ENCODE results near the gene DPYSL5.

Gene DPYSL5

DNA sequence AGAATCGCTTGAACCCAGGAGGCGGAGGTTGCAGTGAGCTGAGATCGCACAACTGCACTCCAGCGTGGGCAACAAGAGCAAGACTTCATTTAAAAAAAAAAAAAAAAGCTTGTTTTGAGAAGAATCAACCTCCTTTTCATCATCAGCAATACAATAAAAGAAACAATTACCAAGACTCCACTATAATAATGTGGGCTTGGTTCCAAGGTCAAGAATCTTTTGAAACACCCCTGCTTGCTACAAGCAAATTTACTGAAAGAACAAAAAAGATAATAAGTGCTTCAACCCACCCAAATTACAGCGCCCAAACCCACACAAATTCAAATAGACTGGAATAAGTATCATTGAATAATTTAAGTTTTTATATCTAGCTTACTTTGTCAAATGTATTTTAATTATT lies 88.9 kb downstream of the DPYSL5 start:
- H3K4me3 ChIP-seq (ENCODE audit: low read depth, low read length): no peak overlapping the region
- no peak for DNase-seq (ENCODE audit: low read depth)
- TF ChIP-seq, protein P1, sequence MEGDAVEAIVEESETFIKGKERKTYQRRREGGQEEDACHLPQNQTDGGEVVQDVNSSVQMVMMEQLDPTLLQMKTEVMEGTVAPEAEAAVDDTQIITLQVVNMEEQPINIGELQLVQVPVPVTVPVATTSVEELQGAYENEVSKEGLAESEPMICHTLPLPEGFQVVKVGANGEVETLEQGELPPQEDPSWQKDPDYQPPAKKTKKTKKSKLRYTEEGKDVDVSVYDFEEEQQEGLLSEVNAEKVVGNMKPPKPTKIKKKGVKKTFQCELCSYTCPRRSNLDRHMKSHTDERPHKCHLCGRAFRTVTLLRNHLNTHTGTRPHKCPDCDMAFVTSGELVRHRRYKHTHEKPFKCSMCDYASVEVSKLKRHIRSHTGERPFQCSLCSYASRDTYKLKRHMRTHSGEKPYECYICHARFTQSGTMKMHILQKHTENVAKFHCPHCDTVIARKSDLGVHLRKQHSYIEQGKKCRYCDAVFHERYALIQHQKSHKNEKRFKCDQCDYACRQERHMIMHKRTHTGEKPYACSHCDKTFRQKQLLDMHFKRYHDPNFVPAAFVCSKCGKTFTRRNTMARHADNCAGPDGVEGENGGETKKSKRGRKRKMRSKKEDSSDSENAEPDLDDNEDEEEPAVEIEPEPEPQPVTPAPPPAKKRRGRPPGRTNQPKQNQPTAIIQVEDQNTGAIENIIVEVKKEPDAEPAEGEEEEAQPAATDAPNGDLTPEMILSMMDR (IDR thresholded peaks at IDR 0.05; ENCODE audit: control insufficient read depth, extremely low read depth, insufficient read depth): no peak

DNA sequence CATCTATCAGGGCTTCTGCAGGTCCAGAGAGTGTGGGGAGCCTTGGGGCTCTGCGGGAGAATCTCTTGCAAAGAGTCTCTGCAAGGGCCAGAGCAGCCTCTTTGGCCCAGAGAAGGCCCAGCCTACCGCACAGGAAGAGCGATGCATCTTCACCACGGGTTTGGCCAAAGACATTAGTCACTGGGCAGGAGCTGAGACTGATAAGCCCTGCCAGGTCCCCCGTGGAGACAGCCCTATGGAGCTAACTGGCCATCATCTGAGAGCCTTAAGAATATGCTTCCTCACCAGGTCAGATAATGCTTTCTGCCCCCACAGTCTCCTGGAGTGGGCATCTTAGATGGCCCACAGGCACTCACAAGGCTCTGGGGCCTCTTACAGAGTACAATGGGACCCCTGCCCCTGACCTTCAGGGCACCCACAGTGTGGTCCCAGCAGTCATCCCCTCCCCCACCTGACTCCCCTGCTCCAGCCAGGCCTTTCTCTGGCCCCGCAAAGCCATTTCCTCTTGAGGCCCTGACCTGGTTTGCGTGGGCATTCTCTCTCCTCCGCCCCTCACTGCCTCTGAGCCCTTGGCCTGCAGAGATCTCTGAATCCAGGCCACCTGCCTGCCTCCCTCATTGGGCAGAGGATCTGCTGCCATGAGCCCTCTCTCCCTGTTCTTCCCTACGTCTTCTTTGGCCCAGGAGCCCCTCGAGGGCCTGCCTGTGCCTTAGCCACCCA lies 90.6 kb downstream of the DPYSL5 start:
- no peak overlapping the region for H3K4me3 ChIP-seq (ENCODE audit: low read depth, low read length)
- TF ChIP-seq, protein P1 (IDR thresholded peaks at IDR 0.05; ENCODE audit: control insufficient read depth, extremely low read depth, insufficient read depth): no peak
- no peak for DNase-seq (ENCODE audit: low read depth)

DNA sequence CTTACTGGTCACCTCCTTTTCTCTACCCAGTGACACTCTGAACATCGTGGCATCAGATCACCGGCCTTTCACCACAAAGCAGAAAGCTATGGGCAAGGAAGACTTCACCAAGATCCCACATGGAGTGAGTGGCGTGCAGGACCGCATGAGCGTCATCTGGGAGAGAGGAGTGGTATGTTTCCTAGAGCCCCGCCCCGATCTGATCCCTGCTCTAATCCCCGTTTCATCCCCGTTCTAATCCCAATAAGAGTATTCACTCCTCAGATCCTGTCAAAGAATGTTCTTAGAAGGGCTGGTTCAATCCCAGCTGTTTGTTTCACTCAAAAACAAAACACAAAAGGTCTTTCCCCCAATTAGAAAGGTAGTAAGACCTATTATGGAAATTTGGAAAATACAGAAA lies 92.1 kb downstream of the DPYSL5 start:
- DNase-seq (ENCODE audit: low read depth): no peak
- TF ChIP-seq, protein P1 (IDR thresholded peaks at IDR 0.05; ENCODE audit: control insufficient read depth, extremely low read depth, insufficient read depth): no peak
- no peak overlapping the region for H3K4me3 ChIP-seq (ENCODE audit: low read depth, low read length)

DNA sequence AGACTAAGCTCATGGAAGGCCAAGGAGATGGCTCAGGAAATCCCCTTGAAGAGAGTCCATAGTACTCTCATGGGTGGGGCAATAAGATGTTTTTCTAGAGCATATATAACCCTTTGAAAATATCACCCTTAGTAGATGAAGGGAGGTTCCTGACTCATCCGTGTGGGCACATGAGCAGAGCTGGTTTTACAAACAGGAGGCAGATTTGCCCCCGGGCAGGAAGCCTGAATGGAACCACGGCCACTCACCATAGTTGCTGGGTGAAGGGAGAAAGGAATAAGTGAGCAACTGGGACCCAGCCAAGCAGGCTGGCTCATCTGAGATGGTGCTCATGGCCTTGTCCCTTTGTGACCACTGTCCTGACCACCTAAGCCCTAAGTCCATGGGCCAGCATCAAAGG lies 93.6 kb downstream of the DPYSL5 start:
- TF ChIP-seq, protein P1 (IDR thresholded peaks at IDR 0.05; ENCODE audit: control insufficient read depth, extremely low read depth, insufficient read depth): no peak
- DNase-seq (ENCODE audit: low read depth): no peak
- no peak overlapping the region for H3K4me3 ChIP-seq (ENCODE audit: low read depth, low read length)

DNA sequence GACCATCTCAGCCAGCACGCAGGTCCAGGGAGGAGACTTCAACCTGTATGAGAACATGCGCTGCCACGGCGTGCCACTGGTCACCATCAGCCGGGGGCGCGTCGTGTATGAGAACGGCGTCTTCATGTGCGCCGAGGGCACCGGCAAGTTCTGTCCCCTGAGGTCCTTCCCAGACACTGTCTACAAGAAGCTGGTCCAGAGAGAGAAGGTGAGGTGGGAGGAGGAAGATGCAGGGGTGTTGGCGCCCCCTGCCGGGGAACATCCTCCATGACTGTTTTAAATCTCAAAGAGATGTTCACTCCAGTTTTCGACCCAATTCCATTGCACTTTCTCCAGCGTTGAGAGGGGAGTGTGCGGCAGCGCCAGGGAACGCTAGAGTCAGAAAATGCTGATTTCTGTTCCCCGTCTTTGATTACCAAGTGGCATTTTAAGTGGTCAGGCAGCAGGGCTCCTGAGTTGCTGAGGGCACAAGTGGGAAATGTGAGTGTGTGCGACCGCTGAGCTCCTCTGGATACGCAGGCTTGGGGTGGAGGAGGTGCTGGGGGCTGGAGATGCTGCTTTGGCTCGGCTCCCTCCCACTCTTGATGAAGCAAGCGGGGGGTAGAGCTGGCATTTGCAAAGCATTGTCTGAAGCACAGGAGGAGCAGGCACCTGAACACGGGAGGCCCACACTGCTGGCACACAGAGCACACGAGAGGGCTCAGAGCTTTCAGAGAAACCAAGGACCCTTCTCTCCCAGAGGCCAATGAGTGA lies 94.8 kb downstream of the DPYSL5 start:
- no peak for DNase-seq (ENCODE audit: low read depth)
- no peak overlapping the region for H3K4me3 ChIP-seq (ENCODE audit: low read depth, low read length)
- TF ChIP-seq, protein P1 (IDR thresholded peaks at IDR 0.05; ENCODE audit: control insufficient read depth, extremely low read depth, insufficient read depth): peak; percentile 69

DNA sequence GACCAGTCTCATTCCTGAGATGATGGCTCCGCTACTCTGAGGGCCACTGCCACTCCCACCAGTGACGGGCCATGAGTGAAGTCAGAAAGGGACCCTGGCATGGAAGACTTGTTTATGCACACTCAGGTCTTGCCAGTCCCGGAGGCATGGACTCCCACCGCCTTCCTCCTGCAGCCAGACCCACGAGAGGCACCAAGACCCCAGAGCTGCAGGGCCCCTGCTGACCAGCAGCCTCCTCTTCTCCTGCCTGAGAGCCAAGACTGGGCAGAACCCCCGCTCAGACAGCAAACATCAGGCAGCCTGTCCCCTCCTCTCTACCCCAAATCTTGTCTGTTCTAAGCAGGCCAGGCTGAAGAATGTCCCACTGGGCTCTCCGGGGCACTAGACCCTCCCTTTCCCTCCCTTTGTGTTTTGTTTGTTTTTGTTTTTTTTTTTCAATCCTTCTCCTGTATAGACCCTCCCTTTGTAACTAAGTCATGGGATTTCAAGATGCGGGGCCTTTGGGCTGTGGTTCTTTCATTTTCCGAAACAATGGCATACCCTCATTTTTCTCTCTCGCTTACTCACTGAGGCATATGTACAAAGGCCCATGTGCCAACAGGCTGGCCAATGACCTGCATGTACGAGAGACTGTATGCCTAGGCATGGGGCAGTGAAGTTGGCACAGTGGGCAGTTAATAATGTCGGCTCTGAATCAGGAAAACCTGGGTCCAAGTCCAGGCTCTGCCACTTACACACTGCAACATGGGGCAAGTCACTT lies 98.2 kb downstream of the DPYSL5 start:
- TF ChIP-seq, protein P1 (IDR thresholded peaks at IDR 0.05; ENCODE audit: control insufficient read depth, extremely low read depth, insufficient read depth): no peak
- DNase-seq (ENCODE audit: low read depth): no peak
- no peak overlapping the region for H3K4me3 ChIP-seq (ENCODE audit: low read depth, low read length)

All from LNCaP clone FGC (cell line).